Colonic mucosa (tissue), 4 donors: ENCODE measurements around the gene GPC5. TPM values are rescaled to one million over a fixed set of nuclear protein-coding genes. Genes with fewer than 3 reads are reported as not detected.
"Not testable (repeated sequence)": the region's sequence is repeated elsewhere in the genome, so short reads cannot be mapped to it uniquely, and the experiment has no call there.

Experiments used
- DNase-seq: peaks from one replicate; pipeline ENCODE4 v3.0.0-alpha.2; 2020
- H3K27ac ChIP-seq: fragments of 200-600 bp; one replicate; pipeline ENCODE4 v1.8.0; 2021
- H3K27me3 ChIP-seq: fragments of 200-600 bp; one replicate; pipeline ENCODE4 v1.8.0; 2021
- H3K36me3 ChIP-seq: fragments of 200-600 bp; one replicate; pipeline ENCODE4 v1.8.0; 2021
- H3K4me1 ChIP-seq: fragments of 200-600 bp; one replicate; pipeline ENCODE4 v1.8.0; 2021; ENCODE audit warnings: mild to moderate bottlenecking
- H3K4me3 ChIP-seq: fragments of 200-600 bp; one replicate; pipeline ENCODE4 v1.8.0; 2021
- H3K9ac ChIP-seq, 2 donors: one replicate each; pipeline ENCODE4 v1.7.0; 2013; ENCODE audit warnings: control low read depth in 2 of 2, low read depth in 2 of 2, low read length in 2 of 2
- H3K9me3 ChIP-seq: fragments of 200-600 bp; one replicate; pipeline ENCODE4 v1.8.0; 2021
- intact Hi-C: fragments of 100-400 bp; cut with DNase I; formaldehyde crosslinking; loops from one replicate; pipeline ENCODE4 v1.14.1; 2022
- total RNA-seq, 2 donors: library from RNA; stranded (reverse); fragmentation: NEBNext Ultra II Directional in 1 of 2; extraction: Animal tissue kit (Norgen Biotek cat#: 25700) in 1 of 2; gene quantifications; one replicate each; pipeline ENCODE4 v1.2.1, GENCODE V29; 2021
- TF ChIP-seq, protein P1 (sequence below): fragments of 200-600 bp; IDR thresholded peaks from one replicate; pipeline ENCODE4 v1.8.0; 2022; ENCODE audit warnings: antibody characterized with exemption, mild to moderate bottlenecking
- donor health status: healthy.
- donor health status: DM: no; HTN: no; CAD: no.
- donor health status: DM: no; HTN: no; CAD: no.

The GPC5 gene
- total RNA-seq, 2 donors from 2014 or later: 0.42 TPM; not detected in 1

DNA sequence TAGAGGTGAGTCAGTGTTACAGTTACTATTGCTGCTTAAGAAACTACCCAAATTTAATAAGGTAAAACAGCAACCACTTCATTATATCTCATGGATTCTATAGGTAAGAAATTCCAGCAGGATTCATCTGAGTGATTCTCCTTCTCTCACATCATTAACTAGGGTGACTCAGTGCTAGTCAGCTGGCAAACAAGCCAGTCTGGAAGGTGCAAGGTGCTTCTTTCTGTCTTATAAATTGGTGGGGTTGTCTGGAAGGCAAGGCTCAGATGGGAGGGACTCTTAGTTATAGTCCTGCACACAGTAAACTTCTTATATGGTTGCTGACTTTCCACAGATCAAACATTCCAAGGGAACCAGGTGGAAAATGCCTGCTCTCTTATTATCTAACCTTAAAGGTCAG is 484.5 kb downstream of the GPC5 start:
- TF ChIP-seq, protein P1, sequence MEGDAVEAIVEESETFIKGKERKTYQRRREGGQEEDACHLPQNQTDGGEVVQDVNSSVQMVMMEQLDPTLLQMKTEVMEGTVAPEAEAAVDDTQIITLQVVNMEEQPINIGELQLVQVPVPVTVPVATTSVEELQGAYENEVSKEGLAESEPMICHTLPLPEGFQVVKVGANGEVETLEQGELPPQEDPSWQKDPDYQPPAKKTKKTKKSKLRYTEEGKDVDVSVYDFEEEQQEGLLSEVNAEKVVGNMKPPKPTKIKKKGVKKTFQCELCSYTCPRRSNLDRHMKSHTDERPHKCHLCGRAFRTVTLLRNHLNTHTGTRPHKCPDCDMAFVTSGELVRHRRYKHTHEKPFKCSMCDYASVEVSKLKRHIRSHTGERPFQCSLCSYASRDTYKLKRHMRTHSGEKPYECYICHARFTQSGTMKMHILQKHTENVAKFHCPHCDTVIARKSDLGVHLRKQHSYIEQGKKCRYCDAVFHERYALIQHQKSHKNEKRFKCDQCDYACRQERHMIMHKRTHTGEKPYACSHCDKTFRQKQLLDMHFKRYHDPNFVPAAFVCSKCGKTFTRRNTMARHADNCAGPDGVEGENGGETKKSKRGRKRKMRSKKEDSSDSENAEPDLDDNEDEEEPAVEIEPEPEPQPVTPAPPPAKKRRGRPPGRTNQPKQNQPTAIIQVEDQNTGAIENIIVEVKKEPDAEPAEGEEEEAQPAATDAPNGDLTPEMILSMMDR: no peak
- no peak overlapping the region for H3K9ac ChIP-seq
- DNase-seq: no peak
- H3K27me3 ChIP-seq: no peaks in the 10 kb centered on the region
- no peaks in the 10 kb centered on the region for H3K9me3 ChIP-seq
- H3K4me1 ChIP-seq: no peaks in the 10 kb centered on the region
- no peak overlapping the region for H3K27ac ChIP-seq
- H3K4me3 ChIP-seq: no peak overlapping the region
- intact Hi-C loops: no loop called here
- no peaks in the 10 kb centered on the region for H3K36me3 ChIP-seq

DNA sequence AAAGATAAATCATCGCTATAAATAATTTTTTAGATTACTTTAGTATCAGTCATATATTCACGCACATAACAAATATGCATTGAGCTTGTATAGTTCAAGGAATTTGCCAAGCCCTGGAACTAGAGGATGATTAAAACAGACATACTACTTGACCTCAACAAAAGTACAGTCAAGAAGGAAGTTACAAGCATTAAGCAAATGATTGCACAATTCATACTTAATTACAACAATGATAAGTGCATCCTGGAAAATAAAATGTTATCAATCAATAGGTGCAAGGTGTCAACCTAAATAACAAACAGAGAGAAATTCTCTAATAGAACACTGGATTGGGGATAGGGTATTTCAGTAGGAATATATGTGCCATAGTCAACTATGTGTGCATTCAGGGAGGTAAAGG is 491.2 kb downstream of the GPC5 start:
- intact Hi-C loops: no loop called here
- TF ChIP-seq, protein P1: no peak
- H3K27me3 ChIP-seq: no peaks in the 10 kb centered on the region

DNA sequence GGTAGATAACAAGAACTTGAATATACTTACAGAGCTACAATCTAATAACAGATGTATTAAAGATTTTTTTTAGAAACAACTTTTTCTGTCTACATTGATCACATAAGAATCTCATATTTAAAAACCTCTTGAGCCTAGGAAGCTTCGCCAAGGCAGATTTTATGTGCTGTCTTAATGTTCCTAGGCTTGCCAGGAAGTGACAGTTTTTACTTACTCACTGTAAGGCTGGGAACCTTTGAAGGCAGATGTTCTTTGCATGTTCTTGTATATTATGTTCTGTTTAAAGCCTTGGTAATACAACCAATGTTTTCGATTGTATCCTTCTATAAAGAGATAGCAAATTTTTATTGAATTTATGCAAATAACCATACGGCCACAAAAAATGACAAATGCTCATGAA is 492.7 kb downstream of the GPC5 start:
- DNase-seq: no peak
- Histone ChIP-seq H3K27ac (no peak overlapping the region), H3K9me3 (no peaks in the 10 kb centered on the region), H3K27me3 (no peaks in the 10 kb centered on the region), H3K4me3 (no peak overlapping the region), H3K36me3 (no peaks in the 10 kb centered on the region), H3K9ac (no peak overlapping the region), H3K4me1 (no peaks in the 10 kb centered on the region)
- TF ChIP-seq, protein P1: no peak
- intact Hi-C loops: no loop called here

More for the DNA sequence above, 491.2 kb downstream of the GPC5 start:
- Histone ChIP-seq H3K9ac (no peak overlapping the region), H3K4me1 (no peaks in the 10 kb centered on the region), H3K36me3 (no peaks in the 10 kb centered on the region), H3K9me3 (no peaks in the 10 kb centered on the region), H3K27ac (no peak overlapping the region), H3K4me3 (no peak overlapping the region)
- no peak for DNase-seq

DNA sequence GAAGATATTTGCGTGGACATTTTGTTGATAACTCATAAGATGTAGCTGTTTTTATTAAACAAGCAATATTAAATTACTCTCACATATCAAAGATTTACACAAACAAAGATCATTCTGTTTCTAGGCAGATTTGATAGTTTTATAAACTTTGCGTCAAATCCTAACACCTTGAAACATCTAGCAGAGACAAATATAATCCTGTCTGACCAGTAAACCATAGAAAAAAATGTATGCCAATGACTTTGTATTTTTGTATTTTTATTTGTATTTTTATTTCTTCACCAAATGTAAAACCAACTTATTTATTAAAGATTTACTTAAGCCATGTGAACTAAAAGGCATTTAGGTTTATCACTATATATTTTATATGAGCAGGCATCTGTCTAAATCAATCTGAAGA is 494.6 kb downstream of the GPC5 start:
- no peak overlapping the region for H3K27ac ChIP-seq
- no peak overlapping the region for H3K9ac ChIP-seq
- TF ChIP-seq, protein P1: no peak
- no peaks in the 10 kb centered on the region for H3K36me3 ChIP-seq
- intact Hi-C loops: no loop called here
- no peaks in the 10 kb centered on the region for H3K27me3 ChIP-seq
- no peak for DNase-seq
- no peaks in the 10 kb centered on the region for H3K4me1 ChIP-seq
- H3K9me3 ChIP-seq: no peaks in the 10 kb centered on the region
- no peak overlapping the region for H3K4me3 ChIP-seq

DNA sequence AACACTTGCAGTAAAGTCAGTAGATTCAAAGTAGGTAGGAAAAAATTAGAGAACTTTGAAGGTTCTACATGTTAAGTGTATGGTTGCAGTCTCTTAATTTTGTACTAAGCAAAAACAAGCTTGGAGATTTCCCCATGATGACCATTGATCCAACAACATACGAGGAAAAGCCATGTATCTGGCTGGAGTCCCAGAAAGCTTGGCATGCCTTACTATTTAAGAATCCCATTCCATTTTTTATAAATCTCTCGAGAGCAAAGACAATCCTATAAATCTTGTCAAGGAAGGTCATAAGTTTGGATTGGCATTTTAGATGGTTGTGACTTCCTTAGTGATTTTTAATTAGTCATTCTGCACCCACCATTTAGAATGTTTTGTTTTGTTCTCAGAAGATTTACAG is 495.9 kb downstream of the GPC5 start:
- no peak for DNase-seq
- H3K4me3 ChIP-seq: no peak overlapping the region
- no peaks in the 10 kb centered on the region for H3K36me3 ChIP-seq
- intact Hi-C loops: no loop called here
- H3K9me3 ChIP-seq: no peaks in the 10 kb centered on the region
- H3K27me3 ChIP-seq: no peaks in the 10 kb centered on the region
- TF ChIP-seq, protein P1: no peak
- H3K4me1 ChIP-seq: no peaks in the 10 kb centered on the region
- no peak overlapping the region for H3K27ac ChIP-seq
- H3K9ac ChIP-seq: no peak overlapping the region

DNA sequence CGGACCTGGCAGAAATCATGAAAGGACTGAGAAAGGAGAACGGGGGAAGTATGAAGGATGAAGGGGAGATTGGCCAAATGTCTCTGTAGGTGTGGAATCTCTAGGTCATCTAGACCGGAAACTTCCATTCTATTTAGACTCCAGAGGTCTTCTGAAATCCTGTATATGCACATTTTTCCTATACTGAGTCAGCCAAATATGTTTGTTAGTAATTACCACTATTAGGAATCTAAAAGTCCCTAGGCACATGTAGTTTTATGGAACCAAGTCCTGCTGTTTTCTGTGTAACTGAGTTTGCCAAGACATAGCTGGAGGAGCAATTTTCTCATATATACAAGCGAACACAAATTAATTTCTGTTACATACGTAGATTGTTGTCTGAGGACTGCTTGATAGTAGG is 498.1 kb downstream of the GPC5 start:
- TF ChIP-seq, protein P1: no peak
- no peaks in the 10 kb centered on the region for H3K27me3 ChIP-seq
- DNase-seq: no peak
- no peak overlapping the region for H3K27ac ChIP-seq
- H3K9ac ChIP-seq: no peak overlapping the region
- H3K9me3 ChIP-seq: no peaks in the 10 kb centered on the region
- no peak overlapping the region for H3K4me3 ChIP-seq
- no peaks in the 10 kb centered on the region for H3K4me1 ChIP-seq
- H3K36me3 ChIP-seq: no peaks in the 10 kb centered on the region
- intact Hi-C loops: no loop called here

DNA sequence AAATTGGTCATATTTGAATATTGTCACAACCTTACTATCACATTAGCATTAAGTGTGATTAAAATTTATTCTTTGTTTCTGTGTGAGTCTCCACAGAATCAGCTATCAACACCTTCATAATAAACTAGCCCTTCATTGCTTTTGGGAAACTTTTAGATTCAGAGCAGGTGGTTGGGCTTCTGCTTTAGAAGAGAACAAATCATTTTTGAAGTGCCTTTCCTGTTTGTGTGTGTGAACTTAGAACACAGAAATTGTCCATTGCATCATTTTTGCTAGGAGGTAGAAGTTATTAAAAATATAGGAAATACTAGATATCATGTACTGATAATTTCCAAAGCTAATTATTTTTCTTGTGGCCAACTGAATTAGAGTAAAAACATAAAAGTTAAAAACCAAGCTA is 500.6 kb downstream of the GPC5 start:
- DNase-seq, intact Hi-C loops: not testable (repeated sequence)

More for the DNA sequence above, 500.6 kb downstream of the GPC5 start:
- not testable (repeated sequence) for H3K4me1 ChIP-seq, H3K9me3 ChIP-seq, H3K9ac ChIP-seq, H3K36me3 ChIP-seq, H3K27me3 ChIP-seq, H3K27ac ChIP-seq, H3K4me3 ChIP-seq
